WTC11 (cell line): ENCODE results near the gene SIT1. TPM values are rescaled to one million over a fixed set of nuclear protein-coding genes. Genes with fewer than 3 reads are reported as not detected.

Experiments used
- ATAC-seq: fragments of 200-7000 bp; cut with Tn5 transposase; 2 replicates; pipeline ENCODE4 v1.10.0; 2021; ENCODE audit warnings: mild to moderate bottlenecking, moderate library complexity
- CTCF ChIA-PET: fragments of 300-600 bp; sonication (Branson Sonifier 250); formaldehyde crosslinking; loops from one replicate; lab custom pipeline; 2021; ENCODE audit warnings: antibody characterized with exemption; lab: Charles Lee
- POLR2A ChIA-PET: fragments of 350-600 bp; sonication (Branson Sonifier 250); formaldehyde crosslinking; loops from one replicate; lab custom pipeline; 2021; ENCODE audit warnings: antibody characterized with exemption; lab: Charles Lee
- DNase-seq: peaks from one replicate; pipeline ENCODE4 v3.0.0; 2021; ENCODE audit warnings: low spot score
- H3K27ac Mint-ChIP-seq: 2 replicates; pipeline ENCODE4 v1.8.0; 2021; ENCODE audit warnings: mixed read lengths
- H3K27me3 Mint-ChIP-seq: 2 replicates; pipeline ENCODE4 v1.8.0; 2021; ENCODE audit warnings: low read depth, mild to moderate bottlenecking, moderate library complexity, mixed read lengths
- H3K36me3 Mint-ChIP-seq: 2 replicates; pipeline ENCODE4 v1.8.0; 2021; ENCODE audit warnings: mixed read lengths
- H3K4me1 Mint-ChIP-seq: 2 replicates; pipeline ENCODE4 v1.8.0; 2022; ENCODE audit warnings: mixed read lengths
- H3K4me3 Mint-ChIP-seq: 2 replicates; pipeline ENCODE4 v1.8.0; 2021; ENCODE audit warnings: mild to moderate bottlenecking, moderate library complexity, mixed read lengths
- H3K9me3 Mint-ChIP-seq: 2 replicates; pipeline ENCODE4 v1.8.0; 2021; ENCODE audit warnings: mixed read lengths
- AFF4 ChIP-seq: sonication (generic); formaldehyde crosslinking; IDR thresholded peaks from 2 replicates; pipeline ENCODE4 v1.8.1; 2023; ENCODE audit warnings: mild to moderate bottlenecking, missing genetic modification reagents, borderline replicate concordance
- ARID4B ChIP-seq: sonication (generic); formaldehyde crosslinking; IDR thresholded peaks from 2 replicates; pipeline ENCODE4 v1.8.0; 2023; ENCODE audit warnings: missing genetic modification reagents, mild to moderate bottlenecking, borderline replicate concordance
- ATF1 ChIP-seq: sonication (generic); formaldehyde crosslinking; IDR thresholded peaks from 2 replicates; pipeline ENCODE4 v1.8.1; 2023; ENCODE audit warnings: mild to moderate bottlenecking, moderate library complexity, missing genetic modification reagents
- CBFB ChIP-seq: sonication (generic); formaldehyde crosslinking; IDR thresholded peaks from 2 replicates; pipeline ENCODE4 v1.8.1; 2022; ENCODE audit warnings: mild to moderate bottlenecking, low read depth, missing genetic modification reagents
- CDX4 ChIP-seq: fragments of 250-450 bp; sonication (Bioruptor Pico); IDR thresholded peaks from 2 replicates; pipeline ENCODE4 v1.9.0; 2021; ENCODE audit warnings: moderate library complexity, mild to moderate bottlenecking, inconsistent platforms, borderline replicate concordance
- ERG ChIP-seq: fragments of 250-450 bp; sonication (Bioruptor Pico); IDR thresholded peaks from 2 replicates; pipeline ENCODE4 v1.8.0; 2021; ENCODE audit warnings: mild to moderate bottlenecking
- GABPB1 ChIP-seq: sonication (generic); formaldehyde crosslinking; IDR thresholded peaks from 2 replicates; pipeline ENCODE4 v1.8.1; 2023; ENCODE audit warnings: mild to moderate bottlenecking, missing genetic modification reagents
- NFATC4 ChIP-seq: fragments of 250-450 bp; sonication (Bioruptor Pico); IDR thresholded peaks from 2 replicates; pipeline ENCODE4 v1.9.0; 2021; ENCODE audit warnings: mild to moderate bottlenecking
- NR1H2 ChIP-seq: sonication (generic); formaldehyde crosslinking; IDR thresholded peaks from 2 replicates; pipeline ENCODE4 v1.9.0; 2021; ENCODE audit warnings: mild to moderate bottlenecking, moderate library complexity, missing genetic modification reagents
- RORB ChIP-seq: fragments of 250-450 bp; sonication (Bioruptor Pico); IDR thresholded peaks from 2 replicates; pipeline ENCODE4 v1.9.0; 2021; ENCODE audit warnings: mild to moderate bottlenecking
- SMAD3 ChIP-seq: sonication (generic); formaldehyde crosslinking; IDR thresholded peaks from 2 replicates; pipeline ENCODE4 v1.8.0; 2022; ENCODE audit warnings: missing genetic modification reagents, mild to moderate bottlenecking, borderline replicate concordance
- TEAD4 ChIP-seq: sonication (generic); formaldehyde crosslinking; IDR thresholded peaks from 2 replicates; pipeline ENCODE4 v1.8.0; 2022; ENCODE audit warnings: mild to moderate bottlenecking, missing genetic modification reagents
- ZNF138 ChIP-seq: sonication (generic); formaldehyde crosslinking; conservative IDR thresholded peaks from 2 replicates; pipeline ENCODE4 v1.8.1; 2022; ENCODE audit warnings: mild to moderate bottlenecking, moderate library complexity, missing genetic modification reagents
- ZNF423 ChIP-seq: fragments of 250-450 bp; sonication (Bioruptor Pico); IDR thresholded peaks from 2 replicates; pipeline ENCODE4 v2.1.2; 2022; ENCODE audit warnings: mild to moderate bottlenecking, moderate library complexity
- total RNA-seq: library from RNA; stranded (reverse); gene quantifications from 3 replicates; pipeline ENCODE4 v1.2.3, GENCODE V29; 2021
- TF ChIP-seq, protein P1 (sequence below): sonication (generic); formaldehyde crosslinking; IDR thresholded peaks from 2 replicates; pipeline ENCODE4 v1.8.1; 2023; ENCODE audit warnings: mild to moderate bottlenecking, missing genetic modification reagents, moderate library complexity
- TF ChIP-seq, protein P2 (sequence below): fragments of 250-450 bp; sonication (Bioruptor Pico); IDR thresholded peaks from 2 replicates; pipeline ENCODE4 v1.9.0; 2021; ENCODE audit warnings: mild to moderate bottlenecking

The SIT1 gene
- total RNA-seq, 1 experiment from 2014 or later = 4.1 TPM

DNA sequence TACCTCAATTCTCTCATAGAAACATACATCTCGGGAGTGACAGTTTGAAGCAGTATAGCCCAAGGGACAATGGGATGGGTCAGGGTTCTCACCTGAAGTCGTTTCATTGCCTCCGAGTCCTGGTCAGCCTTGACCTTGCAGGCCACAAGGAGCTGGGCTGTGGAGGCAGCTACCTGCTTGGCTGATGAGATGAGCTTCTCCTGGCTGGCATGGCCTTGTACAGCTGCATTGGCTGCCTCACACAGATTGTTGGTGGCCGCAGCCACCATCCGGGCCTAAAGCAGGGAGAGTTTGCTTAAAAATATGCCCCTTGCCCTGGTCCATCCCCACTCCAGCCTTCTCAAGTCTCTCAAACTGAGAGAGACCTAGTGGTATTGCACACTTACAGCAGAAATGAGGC, 47.5 kb upstream of the SIT1 start:
- ChIA-PET POLR2A (interaction anchor here (0.5 kb wide), 1 partner anchor 12 kb away, joined by 3 read pairs; no protein-coding TSS in a partner anchor), CTCF (interaction anchor here (0.9 to 6.8 kb wide), 4 partner anchors 15 to 92 kb away, joined by 3 to 103 read pairs (median 16); partner anchors contain the start of genes ARHGEF39, CREB3 and TLN1)
- TF ChIP-seq, protein P1, sequence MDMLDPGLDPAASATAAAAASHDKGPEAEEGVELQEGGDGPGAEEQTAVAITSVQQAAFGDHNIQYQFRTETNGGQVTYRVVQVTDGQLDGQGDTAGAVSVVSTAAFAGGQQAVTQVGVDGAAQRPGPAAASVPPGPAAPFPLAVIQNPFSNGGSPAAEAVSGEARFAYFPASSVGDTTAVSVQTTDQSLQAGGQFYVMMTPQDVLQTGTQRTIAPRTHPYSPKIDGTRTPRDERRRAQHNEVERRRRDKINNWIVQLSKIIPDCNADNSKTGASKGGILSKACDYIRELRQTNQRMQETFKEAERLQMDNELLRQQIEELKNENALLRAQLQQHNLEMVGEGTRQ (CRISPR knock-in tag) = no peak
- no peak for TF ChIP-seq CBFB (CRISPR knock-in tag)
- TF ChIP-seq CDX4 (CRISPR knock-in tag) = no peak
- no peak for TF ChIP-seq ARID4B (CRISPR knock-in tag)
- no peak for TF ChIP-seq TEAD4 (CRISPR knock-in tag)
- TF ChIP-seq RORB (CRISPR knock-in tag) = no peak
- no peak for TF ChIP-seq ZNF138 (CRISPR knock-in tag)
- DNase-seq (no peak), ATAC-seq (no peak)
- Mint-ChIP-seq H3K27me3 (no peaks in the 10 kb centered on the region), H3K27ac (no peak overlapping the region), H3K4me3 (no peak overlapping the region), H3K9me3 (no peaks in the 10 kb centered on the region), H3K4me1 (no peaks in the 10 kb centered on the region), H3K36me3 (peaks cover 20% of the 10 kb centered on the region)

GRCh38 chr9:35697486-35697885, 46.8 kb upstream of the SIT1 start:
- no peak for ATAC-seq
- no peaks in the 10 kb centered on the region for H3K9me3 Mint-ChIP-seq
- peaks cover 12% of the 10 kb centered on the region for H3K36me3 Mint-ChIP-seq
- H3K27me3 Mint-ChIP-seq = no peaks in the 10 kb centered on the region
- H3K27ac Mint-ChIP-seq = no peak overlapping the region
- CTCF ChIA-PET = interaction anchor here (0.6 to 6.8 kb wide), 21 partner anchors 8 to 650 kb away, joined by 3 to 127 read pairs (median 11); partner anchors contain the start of genes ARHGEF39, CCDC107, CREB3 and RMRP
- TF ChIP-seq AFF4 = no peak
- TF ChIP-seq NFATC4 (CRISPR knock-in tag) = no peak
- TF ChIP-seq SMAD3 (CRISPR knock-in tag) = no peak
- TF ChIP-seq GABPB1 = no peak
- TF ChIP-seq ERG = no peak
- no peak for TF ChIP-seq ZNF423
- TF ChIP-seq, protein P2, sequence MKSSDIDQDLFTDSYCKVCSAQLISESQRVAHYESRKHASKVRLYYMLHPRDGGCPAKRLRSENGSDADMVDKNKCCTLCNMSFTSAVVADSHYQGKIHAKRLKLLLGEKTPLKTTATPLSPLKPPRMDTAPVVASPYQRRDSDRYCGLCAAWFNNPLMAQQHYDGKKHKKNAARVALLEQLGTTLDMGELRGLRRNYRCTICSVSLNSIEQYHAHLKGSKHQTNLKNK (CRISPR knock-in tag) = no peak
- no peak for TF ChIP-seq ATF1 (CRISPR knock-in tag)
- TF ChIP-seq NR1H2 = no peak
- TF ChIP-seq, all 79 proteins: peak for 0
- POLR2A ChIA-PET = interaction anchor here (0.5 to 1.7 kb wide), 2 partner anchors 13 to 36 kb away, joined by 3 to 5 read pairs; no protein-coding TSS in a partner anchor
- DNase-seq = no peak
- Mint-ChIP-seq H3K4me1 (no peaks in the 10 kb centered on the region), H3K4me3 (no peak overlapping the region)
